Calu3 (cell line): ENCODE data around the gene GIMAP1. TPM values are rescaled to one million over a fixed set of nuclear protein-coding genes. Genes with fewer than 3 reads are reported as not detected.

ENCODE experiments used
- BruUV-seq: library from RNA; stranded (reverse); fragments of 400-500 nt; replicated peaks from 2 replicates; lab custom pipeline; 2021; lab: Mats Ljungman, UMichigan
- CTCF ChIA-PET: fragments of 300-600 bp; sonication (Branson Sonifier 250); formaldehyde crosslinking; loops from one replicate; lab custom pipeline; 2022; ENCODE audit warnings: antibody characterized with exemption; lab: Charles Lee
- DNase-seq: peaks from one replicate; pipeline ENCODE4 v3.0.0; 2022
- H3K27ac Mint-ChIP-seq: one replicate; pipeline ENCODE4 v1.8.0; 2022; ENCODE audit warnings: mixed read lengths; ENCODE audit not compliant: unreplicated experiment
- H3K27me3 Mint-ChIP-seq: one replicate; pipeline ENCODE4 v1.8.0; 2022; ENCODE audit warnings: mixed read lengths; ENCODE audit not compliant: unreplicated experiment
- H3K36me3 Mint-ChIP-seq: one replicate; pipeline ENCODE4 v1.8.0; 2022; ENCODE audit warnings: mild to moderate bottlenecking, moderate library complexity, mixed read lengths; ENCODE audit not compliant: insufficient read depth, unreplicated experiment
- H3K4me1 Mint-ChIP-seq: one replicate; pipeline ENCODE4 v1.8.0; 2022; ENCODE audit warnings: mild to moderate bottlenecking, low read depth, mixed read lengths; ENCODE audit not compliant: unreplicated experiment
- H3K4me3 Mint-ChIP-seq: one replicate; pipeline ENCODE4 v1.8.0; 2022; ENCODE audit warnings: mild to moderate bottlenecking, low read depth, moderate library complexity, mixed read lengths; ENCODE audit not compliant: unreplicated experiment
- H3K9me3 Mint-ChIP-seq: one replicate; pipeline ENCODE4 v1.8.0; 2022; ENCODE audit warnings: low read depth, mixed read lengths; ENCODE audit not compliant: unreplicated experiment
- intact Hi-C: fragments of 100-400 bp; cut with micrococcal nuclease; formaldehyde crosslinking; loops from one replicate; pipeline ENCODE4 v1.10.0; 2022; ENCODE audit not compliant: unreplicated experiment
- total RNA-seq: library from RNA; stranded (reverse); gene quantifications from 2 replicates; pipeline ENCODE4 v1.2.3, GENCODE V29; 2022
- TF ChIP-seq, protein P1 (sequence below): fragments of 200-600 bp; IDR thresholded peaks from one replicate; pipeline ENCODE4 v1.8.0; 2022; ENCODE audit warnings: antibody characterized with exemption; ENCODE audit not compliant: unreplicated experiment

GIMAP1 gene
- total RNA-seq, 1 experiment from 2014 or later, result not detected

GRCh38 chr7:150735596-150736358, 19.4 kb downstream of the GIMAP1 start:
- BruUV-seq, result no TSS peak
- Mint-ChIP-seq H3K27ac (no peak overlapping the region), H3K36me3 (no peaks in the 10 kb centered on the region), H3K4me1 (no peaks in the 10 kb centered on the region), H3K27me3 (peaks cover 78% of the 10 kb centered on the region), H3K4me3 (no peak overlapping the region), H3K9me3 (no peaks in the 10 kb centered on the region)
- TF ChIP-seq, protein P1, sequence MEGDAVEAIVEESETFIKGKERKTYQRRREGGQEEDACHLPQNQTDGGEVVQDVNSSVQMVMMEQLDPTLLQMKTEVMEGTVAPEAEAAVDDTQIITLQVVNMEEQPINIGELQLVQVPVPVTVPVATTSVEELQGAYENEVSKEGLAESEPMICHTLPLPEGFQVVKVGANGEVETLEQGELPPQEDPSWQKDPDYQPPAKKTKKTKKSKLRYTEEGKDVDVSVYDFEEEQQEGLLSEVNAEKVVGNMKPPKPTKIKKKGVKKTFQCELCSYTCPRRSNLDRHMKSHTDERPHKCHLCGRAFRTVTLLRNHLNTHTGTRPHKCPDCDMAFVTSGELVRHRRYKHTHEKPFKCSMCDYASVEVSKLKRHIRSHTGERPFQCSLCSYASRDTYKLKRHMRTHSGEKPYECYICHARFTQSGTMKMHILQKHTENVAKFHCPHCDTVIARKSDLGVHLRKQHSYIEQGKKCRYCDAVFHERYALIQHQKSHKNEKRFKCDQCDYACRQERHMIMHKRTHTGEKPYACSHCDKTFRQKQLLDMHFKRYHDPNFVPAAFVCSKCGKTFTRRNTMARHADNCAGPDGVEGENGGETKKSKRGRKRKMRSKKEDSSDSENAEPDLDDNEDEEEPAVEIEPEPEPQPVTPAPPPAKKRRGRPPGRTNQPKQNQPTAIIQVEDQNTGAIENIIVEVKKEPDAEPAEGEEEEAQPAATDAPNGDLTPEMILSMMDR, result no peak
- CTCF ChIA-PET, result no interaction called here
- DNase-seq, result no peak
- intact Hi-C loops, result no loop called here

- Mint-ChIP-seq H3K4me1 (no peaks in the 10 kb centered on the region), H3K27me3 (peaks cover 83% of the 10 kb centered on the region), H3K27ac (no peak overlapping the region), H3K36me3 (no peaks in the 10 kb centered on the region), H3K4me3 (no peak overlapping the region), H3K9me3 (no peaks in the 10 kb centered on the region)
- DNase-seq, result no peak
- CTCF ChIA-PET, result no interaction called here
- intact Hi-C loops, result no loop called here
- TF ChIP-seq, protein P1, result no peak
- no TSS peak for BruUV-seq
Observed at GRCh38 chr7:150736864-150737263, 20.5 kb downstream of the GIMAP1 start.

GRCh38 chr7:150737265-150738055, 21.0 kb downstream of the GIMAP1 start, which contains the start of gene GIMAP5:
Gene GIMAP5 (plus strand): TSS chr7:150737418. CDS start chr7:150740885, 3,467 bp downstream.
- CTCF ChIA-PET, result no interaction called here
- TF ChIP-seq, protein P1, result no peak
- Mint-ChIP-seq H3K36me3 (no peaks in the 10 kb centered on the region), H3K27ac (no peak within 1 kb of the TSS), H3K27me3 (peaks cover 83% of the 10 kb centered on the region), H3K4me3 (no peak within 1 kb of the TSS), H3K4me1 (no peaks in the 10 kb centered on the region), H3K9me3 (no peaks in the 10 kb centered on the region)
- no peak for DNase-seq
- no TSS peak for BruUV-seq
- intact Hi-C loops, result no loop called here

DNA sequence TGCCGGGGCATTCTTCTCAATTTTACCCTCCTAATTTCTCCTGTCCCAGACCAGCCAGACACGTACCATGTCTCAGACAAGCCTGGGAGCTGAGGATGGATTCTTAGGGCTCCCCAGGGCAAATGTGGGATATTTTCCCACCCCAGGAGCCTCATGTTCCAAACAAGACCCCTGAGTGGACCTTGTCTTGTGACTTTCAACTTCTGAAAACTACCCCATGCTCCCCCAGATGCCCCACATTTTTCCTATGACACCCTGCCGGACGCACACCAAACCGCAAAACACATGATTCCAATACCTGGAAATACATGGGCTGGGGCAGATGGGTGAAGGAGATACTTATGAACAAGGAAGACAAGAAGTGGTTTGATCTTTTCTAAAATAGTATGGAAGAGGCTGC, 21.7 kb downstream of the GIMAP1 start:
- Mint-ChIP-seq H3K4me3 (no peak overlapping the region), H3K27ac (no peak overlapping the region), H3K27me3 (peaks cover 83% of the 10 kb centered on the region), H3K36me3 (no peaks in the 10 kb centered on the region), H3K9me3 (no peaks in the 10 kb centered on the region), H3K4me1 (no peaks in the 10 kb centered on the region)
- BruUV-seq, result no TSS peak
- TF ChIP-seq, protein P1, result no peak
- DNase-seq, result no peak
- intact Hi-C loops, result no loop called here
- CTCF ChIA-PET, result interaction anchor here (0.7 to 1.0 kb wide), 2 partner anchors 19 to 21 kb away, joined by 3 read pairs; no protein-coding TSS in a partner anchor
